Peyer's patch (tissue), 4 donors: ENCODE results near the gene PDXP.

ENCODE experiments used
- CTCF ChIP-seq, 6 experiments: fragments of 450-650 bp in 4 of 6; fragments of 200-600 bp in 2 of 6; sonication (generic) in 1 of 6; IDR thresholded peaks; one replicate each; pipeline ENCODE4 v1.5.1; 2017 to 2019; ENCODE audit warnings: antibody characterized with exemption in 6 of 6, mild to moderate bottlenecking in 3 of 6, moderate library complexity in 1 of 6
- POLR2A ChIP-seq, 2 donors: fragments of 450-650 bp; IDR thresholded peaks; one replicate each; pipeline ENCODE4 v1.5.1; 2017; ENCODE audit warnings: antibody characterized with exemption in 2 of 2, mild to moderate bottlenecking in 2 of 2, moderate library complexity in 2 of 2

GRCh38 chr22:37621352-37621860, 37.1 kb upstream of the PDXP start:
- TF ChIP-seq CTCF (IDR thresholded peaks at IDR 0.05) (no peak), POLR2A (IDR thresholded peaks at IDR 0.05) (no peak)
